Measurements from ENCODE around the gene CTCFL.

The CTCFL gene

GRCh38 chr20:57457243-57458095 lies 67.5 kb downstream of the CTCFL start:
- FAIRE-seq (no peak), DNase-seq (ENCODE audit: insufficient read length, low spot score) (no peak)
- TF ChIP-seq POLR2A (IDR thresholded peaks at IDR 0.05; ENCODE audit: low read depth, low read length) = no peak

- DNase-seq (ENCODE audit: insufficient read length, low spot score) (no peak), FAIRE-seq (no peak)
- no peak for TF ChIP-seq POLR2A (IDR thresholded peaks at IDR 0.05; ENCODE audit: low read depth, low read length)
Observed at GRCh38 chr20:57456116-57456515, 68.8 kb downstream of the CTCFL start.

GRCh38 chr20:57455386-57455785 lies 69.6 kb downstream of the CTCFL start:
- no peak for TF ChIP-seq POLR2A (IDR thresholded peaks at IDR 0.05; ENCODE audit: low read depth, low read length)
- DNase-seq (ENCODE audit: insufficient read length, low spot score) (no peak), FAIRE-seq (no peak)

GRCh38 chr20:57451795-57452661 lies 72.9 kb downstream of the CTCFL start:
- FAIRE-seq (no peak), DNase-seq (ENCODE audit: insufficient read length, low spot score) (no peak)
- no peak for TF ChIP-seq POLR2A (IDR thresholded peaks at IDR 0.05; ENCODE audit: low read depth, low read length)

- no peak for FAIRE-seq
- DNase-seq (ENCODE audit: insufficient read length, low spot score) = no peak
- TF ChIP-seq POLR2A (IDR thresholded peaks at IDR 0.05; ENCODE audit: low read depth, low read length) = no peak
Observed at GRCh38 chr20:57451431-57451794, 73.5 kb downstream of the CTCFL start.

- no peak for FAIRE-seq
Observed at GRCh38 chr20:57450931-57451330, 74.0 kb downstream of the CTCFL start.

GRCh38 chr20:57450419-57450818 lies 74.5 kb downstream of the CTCFL start:
- no peak for DNase-seq (ENCODE audit: insufficient read length, low spot score)
- no peak for FAIRE-seq
- no peak for TF ChIP-seq POLR2A (IDR thresholded peaks at IDR 0.05; ENCODE audit: low read depth, low read length)

More at GRCh38 chr20:57450931-57451330, 74.0 kb downstream of the CTCFL start:
- DNase-seq (ENCODE audit: insufficient read length, low spot score) = no peak
- TF ChIP-seq POLR2A (IDR thresholded peaks at IDR 0.05; ENCODE audit: low read depth, low read length) = no peak

- DNase-seq (ENCODE audit: insufficient read length, low spot score) (no peak), FAIRE-seq (no peak)
- TF ChIP-seq POLR2A (IDR thresholded peaks at IDR 0.05; ENCODE audit: low read depth, low read length) = no peak
Observed at GRCh38 chr20:57449398-57450354, 75.3 kb downstream of the CTCFL start.

GRCh38 chr20:57448764-57449354 lies 76.1 kb downstream of the CTCFL start:
- DNase-seq (ENCODE audit: insufficient read length, low spot score) (no peak), FAIRE-seq (no peak)
- no peak for TF ChIP-seq POLR2A (IDR thresholded peaks at IDR 0.05; ENCODE audit: low read depth, low read length)

Data from H54 (cell line).